ENCODE measurements around the gene MAPK8IP1. TPM values are rescaled to one million over a fixed set of nuclear protein-coding genes. Genes with fewer than 3 reads are reported as not detected.

MAPK8IP1 gene
- polyA plus RNA-seq, 2 of the 4 experiments (the other 2 are of a cell fraction), result 2.6 to 5.8 TPM

GRCh38 chr11:45897556-45897955 lies 12.1 kb downstream of the MAPK8IP1 start:
- Histone ChIP-seq H3K4me2 (no peak overlapping the region), H3K4me3 (no peak overlapping the region), H3K9me3 (no peaks in the 10 kb centered on the region), H3K4me1 (peaks cover 12% of the 10 kb centered on the region; the same call in 2 of the 3 replicates), H3K27ac (no peak overlapping the region)
- ChIA-PET POLR2A (interaction anchor here (1.0 kb wide), 1 partner anchor 20 kb away, joined by 3 read pairs; the partner anchor contains the start of gene PEX16), CTCF (interaction anchor here (0.6 to 2.2 kb wide), 5 partner anchors 25 to 67 kb away, joined by 3 to 8 read pairs (median 3); no protein-coding TSS in a partner anchor)
- FAIRE-seq (no peak), DNase-seq (ENCODE audit: low read depth in 1 of 2, low spot score in 1 of 2) (peak in 1 of 2 experiments; percentile 26), ATAC-seq (peak in 1 of 2 experiments; percentile 51; a peak in 3 of 6 replicates)
- WGBS (ENCODE audit: missing lambda C conversion rate), result 67% methylated on average over 5 of the region's 6 CpGs
- TF ChIP-seq POLR2A (IDR thresholded peaks at IDR 0.05; ENCODE audit: low read length), result no peak
- TF ChIP-seq GATA3 (IDR thresholded peaks at IDR 0.05; ENCODE audit: borderline replicate concordance), result no peak
- no peak for TF ChIP-seq EHF (CRISPR knock-in tag; IDR thresholded peaks at IDR 0.05)
- TF ChIP-seq, protein P1, sequence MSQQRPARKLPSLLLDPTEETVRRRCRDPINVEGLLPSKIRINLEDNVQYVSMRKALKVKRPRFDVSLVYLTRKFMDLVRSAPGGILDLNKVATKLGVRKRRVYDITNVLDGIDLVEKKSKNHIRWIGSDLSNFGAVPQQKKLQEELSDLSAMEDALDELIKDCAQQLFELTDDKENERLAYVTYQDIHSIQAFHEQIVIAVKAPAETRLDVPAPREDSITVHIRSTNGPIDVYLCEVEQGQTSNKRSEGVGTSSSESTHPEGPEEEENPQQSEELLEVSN (IDR thresholded peaks at IDR 0.05; ENCODE audit: borderline replicate concordance, low read depth), result no peak
- no peak for TF ChIP-seq NR3C1 (IDR thresholded peaks at IDR 0.05)
- no peak for TF ChIP-seq MYC (IDR thresholded peaks at IDR 0.05; ENCODE audit: borderline replicate concordance, low read length)
- TF ChIP-seq MAFK (IDR thresholded peaks at IDR 0.05; ENCODE audit: partially characterized antibody), result no peak
- no peak for TF ChIP-seq RNF2 (IDR thresholded peaks at IDR 0.05; ENCODE audit: borderline replicate concordance, low read depth)
- no peak for TF ChIP-seq FOSL2 (IDR thresholded peaks at IDR 0.05)
- no peak for TF ChIP-seq FOSL2 (CRISPR knock-in tag; IDR thresholded peaks at IDR 0.05)
- no peak for TF ChIP-seq TP53 (CRISPR knock-in tag; IDR thresholded peaks at IDR 0.05)
- TF ChIP-seq, protein P2, sequence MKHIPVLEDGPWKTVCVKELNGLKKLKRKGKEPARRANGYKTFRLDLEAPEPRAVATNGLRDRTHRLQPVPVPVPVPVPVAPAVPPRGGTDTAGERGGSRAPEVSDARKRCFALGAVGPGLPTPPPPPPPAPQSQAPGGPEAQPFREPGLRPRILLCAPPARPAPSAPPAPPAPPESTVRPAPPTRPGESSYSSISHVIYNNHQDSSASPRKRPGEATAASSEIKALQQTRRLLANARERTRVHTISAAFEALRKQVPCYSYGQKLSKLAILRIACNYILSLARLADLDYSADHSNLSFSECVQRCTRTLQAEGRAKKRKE (CRISPR knock-in tag; IDR thresholded peaks at IDR 0.05; ENCODE audit: low read depth), result no peak
- no peak for TF ChIP-seq USF2 (IDR thresholded peaks at IDR 0.05)

DNA sequence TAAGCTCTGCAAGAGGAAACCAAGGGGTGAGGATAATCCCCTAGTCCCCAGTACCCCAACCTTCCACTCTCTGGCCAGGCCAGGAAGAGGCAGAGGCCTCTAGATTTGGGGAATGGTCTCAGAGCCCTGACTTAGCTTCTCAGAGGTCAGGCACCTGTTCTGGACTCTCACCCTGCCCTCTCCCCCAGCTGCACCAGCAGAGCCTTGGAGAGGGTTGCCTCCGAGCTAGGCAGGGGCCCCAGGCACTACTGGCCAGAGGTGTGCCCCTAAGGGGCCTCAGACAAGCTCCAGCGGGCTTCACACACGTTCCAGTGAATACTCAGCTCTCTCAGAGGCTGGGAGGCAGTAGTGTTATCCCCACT lies 13.6 kb downstream of the MAPK8IP1 start:
- Histone ChIP-seq H3K4me2 (peak overlapping the region; percentile 73), H3K4me1 (peaks cover 12% of the 10 kb centered on the region; the same call in 2 of the 3 replicates), H3K4me3 (peak overlapping the region; percentile 57), H3K27ac (peak overlapping the region; percentile 86 to 89; a peak in 5 of 6 replicates), H3K9me3 (no peaks in the 10 kb centered on the region)
- ChIA-PET POLR2A (interaction anchor here (0.8 to 0.9 kb wide), 2 partner anchors 10 to 19 kb away, joined by 3 read pairs; partner anchors contain the start of gene PEX16), CTCF (interaction anchor here (0.5 to 2.2 kb wide), 6 partner anchors 10 to 56 kb away, joined by 3 to 8 read pairs (median 4); partner anchors contain the start of gene PEX16)
- ATAC-seq (no peak), DNase-seq (ENCODE audit: low read depth in 1 of 2, low spot score in 1 of 2) (no peak), FAIRE-seq (no peak)
- WGBS (ENCODE audit: missing lambda C conversion rate), result 10% methylated on average over 2 of the region's 3 CpGs
- TF ChIP-seq PHF8 (IDR thresholded peaks at IDR 0.05; ENCODE audit: borderline replicate concordance, low read depth) (no peak), ELK1 (IDR thresholded peaks at IDR 0.05; ENCODE audit: low read depth, low read length) (no peak), NR3C1 (IDR thresholded peaks at IDR 0.05) (no peak), HOXB13 (CRISPR knock-in tag; IDR thresholded peaks at IDR 0.05; ENCODE audit: low read depth) (no peak), POLR2A (IDR thresholded peaks at IDR 0.05; ENCODE audit: low read length) (no peak), JUN (IDR thresholded peaks at IDR 0.05) (no peak), CHD2 (IDR thresholded peaks at IDR 0.05; ENCODE audit: low read length, partially characterized antibody) (no peak), ESRRA (IDR thresholded peaks at IDR 0.05; ENCODE audit: borderline replicate concordance, low read length) (no peak), GATA3 (IDR thresholded peaks at IDR 0.05; ENCODE audit: borderline replicate concordance) (no peak)
- TF ChIP-seq, protein P3, sequence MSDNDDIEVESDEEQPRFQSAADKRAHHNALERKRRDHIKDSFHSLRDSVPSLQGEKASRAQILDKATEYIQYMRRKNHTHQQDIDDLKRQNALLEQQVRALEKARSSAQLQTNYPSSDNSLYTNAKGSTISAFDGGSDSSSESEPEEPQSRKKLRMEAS (IDR thresholded peaks at IDR 0.05), result no peak

Measured in A549 (cell line).